AG09319 (cell line): ENCODE results near the gene TADA2B.

Experiments used
- DNase-seq: peaks from one replicate; pipeline ENCODE4 v3.0.0-alpha.2; 2010; ENCODE audit warnings: low read depth; ENCODE audit errors: extremely low read depth
- TF ChIP-seq, protein P1 (sequence below): IDR thresholded peaks from 2 replicates; pipeline ENCODE4 v1.5.1; 2011; ENCODE audit warnings: low read depth, mild to moderate bottlenecking, inconsistent platforms, low read length, moderate library complexity

TADA2B gene

DNA sequence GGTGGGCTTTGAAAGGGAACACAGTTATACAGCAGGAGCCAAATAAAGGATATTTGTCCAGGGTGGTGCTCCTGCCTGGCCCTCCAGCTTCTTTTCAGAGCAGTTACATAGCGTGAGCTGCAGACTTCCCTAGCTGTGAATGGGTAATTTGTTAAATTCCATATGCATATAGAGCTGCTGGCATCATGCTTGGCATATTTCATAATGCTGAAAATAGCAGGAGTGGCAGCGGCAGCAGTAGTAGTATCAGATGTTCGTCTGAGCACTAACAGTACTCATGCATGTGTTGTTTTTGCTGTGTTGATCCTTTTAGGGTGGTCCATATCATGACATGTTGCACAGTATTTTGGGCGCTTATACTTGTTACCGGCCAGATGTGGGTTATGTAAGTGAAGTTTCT lies 33.6 kb upstream of the TADA2B start:
- TF ChIP-seq, protein P1, sequence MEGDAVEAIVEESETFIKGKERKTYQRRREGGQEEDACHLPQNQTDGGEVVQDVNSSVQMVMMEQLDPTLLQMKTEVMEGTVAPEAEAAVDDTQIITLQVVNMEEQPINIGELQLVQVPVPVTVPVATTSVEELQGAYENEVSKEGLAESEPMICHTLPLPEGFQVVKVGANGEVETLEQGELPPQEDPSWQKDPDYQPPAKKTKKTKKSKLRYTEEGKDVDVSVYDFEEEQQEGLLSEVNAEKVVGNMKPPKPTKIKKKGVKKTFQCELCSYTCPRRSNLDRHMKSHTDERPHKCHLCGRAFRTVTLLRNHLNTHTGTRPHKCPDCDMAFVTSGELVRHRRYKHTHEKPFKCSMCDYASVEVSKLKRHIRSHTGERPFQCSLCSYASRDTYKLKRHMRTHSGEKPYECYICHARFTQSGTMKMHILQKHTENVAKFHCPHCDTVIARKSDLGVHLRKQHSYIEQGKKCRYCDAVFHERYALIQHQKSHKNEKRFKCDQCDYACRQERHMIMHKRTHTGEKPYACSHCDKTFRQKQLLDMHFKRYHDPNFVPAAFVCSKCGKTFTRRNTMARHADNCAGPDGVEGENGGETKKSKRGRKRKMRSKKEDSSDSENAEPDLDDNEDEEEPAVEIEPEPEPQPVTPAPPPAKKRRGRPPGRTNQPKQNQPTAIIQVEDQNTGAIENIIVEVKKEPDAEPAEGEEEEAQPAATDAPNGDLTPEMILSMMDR, result no peak
- DNase-seq, result no peak

GRCh38 chr4:7013175-7013574 lies 30.0 kb upstream of the TADA2B start:
- TF ChIP-seq, protein P1, result no peak
- no peak for DNase-seq

DNA sequence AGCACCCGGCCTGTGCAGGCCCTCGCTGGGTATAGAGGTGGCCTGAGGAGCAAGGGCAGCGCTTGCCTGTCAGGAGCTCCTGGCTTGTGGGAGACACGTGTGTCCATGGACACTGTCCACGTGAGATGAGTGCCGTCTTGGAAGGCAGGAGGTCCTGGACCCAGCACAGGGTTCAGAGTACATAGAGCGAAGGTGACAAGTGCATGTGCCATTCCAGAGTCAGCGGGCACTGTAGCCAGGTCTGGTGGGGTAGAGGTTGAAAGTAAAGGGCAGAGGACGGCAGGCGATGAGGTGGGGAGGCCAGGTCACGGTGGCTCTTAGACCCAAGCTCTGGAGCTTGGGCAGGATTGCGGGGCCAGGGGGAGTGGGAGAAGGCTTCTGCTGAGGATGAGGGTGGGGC lies 28.4 kb upstream of the TADA2B start:
- no peak for DNase-seq
- TF ChIP-seq, protein P1, result no peak

DNA sequence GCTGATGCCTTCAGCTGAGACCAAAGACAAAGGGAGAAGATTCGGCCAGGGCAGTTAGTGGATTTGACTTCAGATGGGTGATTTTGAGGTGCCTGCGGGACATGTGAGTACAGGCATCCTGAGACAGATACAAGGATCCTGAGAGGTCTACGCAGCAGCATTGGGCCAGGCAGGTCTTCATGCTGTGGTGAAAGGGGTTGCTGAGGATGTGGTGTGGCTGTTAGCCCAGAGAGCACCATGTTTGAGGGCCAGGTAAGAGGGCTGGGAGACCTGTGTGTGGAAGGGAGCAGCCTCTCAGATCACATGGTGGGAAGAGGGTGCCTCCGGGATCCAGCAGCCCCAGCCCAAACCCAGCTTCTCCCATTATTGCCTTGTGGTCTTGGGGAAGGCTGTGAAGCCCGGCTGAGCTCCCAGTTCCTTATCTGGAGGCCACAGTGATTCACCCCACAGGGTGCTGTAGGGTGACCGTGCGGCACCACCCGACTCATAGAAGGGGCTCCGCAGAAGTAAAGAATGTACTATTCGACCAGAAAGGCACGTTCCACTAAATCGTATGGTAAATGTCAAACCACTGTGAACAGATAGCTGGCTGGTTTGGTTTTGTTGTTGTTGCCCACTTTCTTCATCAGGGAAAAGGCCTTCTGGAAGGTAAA lies 27.7 kb upstream of the TADA2B start:
- TF ChIP-seq, protein P1, result no peak
- no peak for DNase-seq

GRCh38 chr4:7016086-7016485 lies 27.1 kb upstream of the TADA2B start:
- DNase-seq, result no peak
- TF ChIP-seq, protein P1, result no peak

GRCh38 chr4:7016512-7016911 lies 26.7 kb upstream of the TADA2B start:
- TF ChIP-seq, protein P1, result no peak
- DNase-seq, result no peak

DNA sequence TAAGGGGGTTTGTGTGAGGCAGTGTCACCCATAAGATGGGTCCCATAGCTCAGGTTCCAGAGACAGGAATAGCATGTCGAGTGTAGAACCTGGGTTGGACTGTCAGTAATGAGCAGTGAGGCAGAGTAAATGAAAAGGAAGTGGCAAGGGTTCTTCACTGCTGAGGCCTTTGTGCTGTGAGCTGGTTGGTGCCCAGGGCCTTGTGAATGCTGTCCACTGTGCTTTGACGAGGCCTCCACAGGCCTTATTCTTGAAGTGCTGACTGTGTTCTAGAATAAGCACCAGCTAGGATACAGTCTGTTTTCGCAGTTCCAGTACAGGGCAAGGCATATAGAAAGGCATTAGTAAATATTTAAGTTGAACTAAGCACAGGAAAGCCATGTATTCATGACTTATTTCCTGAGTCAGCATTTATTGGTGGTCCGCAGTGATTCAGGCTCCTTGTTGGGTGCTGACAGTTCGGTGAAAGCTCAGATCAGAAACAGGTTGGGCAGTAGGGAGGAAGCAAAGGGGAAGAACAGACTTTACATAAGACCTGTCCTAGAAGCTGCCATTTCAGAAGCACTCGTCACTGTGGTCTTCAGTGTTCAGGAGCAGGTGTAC lies 25.6 kb upstream of the TADA2B start:
- TF ChIP-seq, protein P1, result no peak
- DNase-seq, result no peak
